Epithelial cell of esophagus (primary cell): Measurements from ENCODE around the gene DPP6.
"Not testable (repeated sequence)": the region's sequence is repeated elsewhere in the genome, so short reads cannot be mapped to it uniquely, and the experiment has no call there.

Experiments used
- DNase-seq: peaks from one replicate; pipeline ENCODE4 v3.0.0; 2010; ENCODE audit warnings: low read depth
- H3K4me3 ChIP-seq: 2 replicates; pipeline ENCODE4 v1.5.1; 2011; ENCODE audit warnings: mild to moderate bottlenecking, low read length, control low read depth
- TF ChIP-seq, protein P1 (sequence below): IDR thresholded peaks from 2 replicates; pipeline ENCODE4 v1.5.1; 2011; ENCODE audit warnings: low read depth, mild to moderate bottlenecking, low read length, control low read depth, inconsistent platforms; ENCODE audit not compliant: insufficient read depth; ENCODE audit errors: missing control alignments

Gene DPP6

DNA sequence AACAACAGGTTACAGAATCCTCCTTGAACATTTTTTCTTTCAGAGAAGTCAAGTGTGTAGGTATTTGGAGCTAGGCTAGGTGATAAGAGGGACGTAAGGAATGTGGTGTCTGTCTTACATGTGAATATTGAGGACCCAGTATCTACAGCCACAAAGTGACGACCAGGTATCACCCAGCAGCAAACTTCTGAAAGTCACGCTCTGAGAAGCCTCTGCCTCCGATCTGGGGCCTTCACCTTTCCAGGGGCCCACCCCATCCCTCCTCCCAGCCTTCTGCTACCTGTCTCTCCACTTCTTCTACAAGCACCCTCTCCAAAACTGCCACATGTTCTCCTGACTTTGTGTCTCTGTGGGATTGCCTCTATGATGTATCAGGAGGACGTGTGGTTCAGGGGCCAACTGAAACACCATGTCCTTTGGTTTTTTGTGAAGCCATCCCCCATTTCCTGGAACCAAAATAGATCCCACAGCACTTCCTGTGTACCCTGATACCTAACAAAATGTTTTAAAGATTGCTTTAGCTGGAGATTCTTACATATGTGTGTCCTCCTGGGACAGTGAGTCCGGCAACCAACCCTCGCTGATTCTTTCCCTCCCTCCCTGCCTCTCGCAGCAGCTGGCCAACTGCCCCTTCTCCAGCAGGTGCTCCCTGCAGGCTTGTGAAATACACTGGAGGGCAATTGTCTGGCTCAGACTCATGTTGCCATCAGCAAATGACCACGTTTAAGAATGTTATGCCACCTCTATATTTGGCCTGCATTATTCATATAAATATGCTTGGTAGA is 93.9 kb downstream of the DPP6 start:
- not testable (repeated sequence) for DNase-seq, H3K4me3 ChIP-seq

DNA sequence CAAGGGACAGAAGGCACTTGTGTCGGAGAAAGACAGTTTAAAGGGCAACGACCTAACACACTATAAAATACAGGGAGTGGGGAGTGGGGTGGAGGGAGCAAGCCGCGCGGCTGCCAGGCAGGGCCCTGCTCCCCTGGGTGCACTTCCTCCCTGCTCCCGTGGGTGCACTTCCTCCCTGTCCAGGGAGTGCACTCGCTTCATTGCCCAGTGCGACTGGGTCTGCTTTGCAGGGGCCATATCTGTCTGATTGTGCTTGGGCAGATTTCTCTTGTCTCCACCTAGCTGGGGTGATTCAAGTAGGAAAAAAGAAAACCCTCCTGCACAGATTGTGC is 94.5 kb downstream of the DPP6 start:
- H3K4me3 ChIP-seq, DNase-seq: not testable (repeated sequence)

DNA sequence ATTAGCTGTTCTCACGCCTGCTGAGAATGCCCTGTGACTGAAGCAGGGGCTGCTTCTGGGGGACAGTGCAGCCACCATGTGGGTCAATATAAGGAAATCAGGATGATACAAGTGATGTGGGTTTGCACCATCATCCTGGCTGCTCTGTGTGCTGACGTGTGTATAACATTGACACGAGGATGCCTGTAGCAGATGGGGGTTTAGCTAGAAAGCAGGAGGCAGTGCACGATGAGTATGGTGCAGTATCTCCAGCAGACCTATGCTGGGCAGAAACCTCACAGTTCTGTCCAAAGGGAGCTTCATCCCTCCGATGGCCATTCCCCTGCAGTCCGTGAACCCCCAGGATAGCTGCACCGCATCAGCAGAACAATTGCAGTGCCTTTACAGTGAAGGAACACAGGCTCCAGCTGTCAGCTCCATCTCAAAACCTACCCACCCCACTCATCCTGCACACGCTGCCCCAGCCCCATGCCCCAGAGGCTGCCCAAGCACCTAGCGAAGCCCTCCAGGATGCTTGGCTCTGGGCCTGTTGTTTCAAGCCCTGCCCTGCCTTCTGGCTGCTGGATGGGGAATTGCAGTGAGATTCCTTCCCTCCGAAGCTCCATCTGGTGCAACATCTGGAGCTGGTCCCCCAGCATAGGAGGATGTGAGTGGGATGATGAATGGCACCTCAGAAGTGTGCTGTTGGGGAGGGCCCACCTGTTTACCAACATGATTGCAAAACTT is 96.8 kb downstream of the DPP6 start:
- not testable (repeated sequence) for DNase-seq, H3K4me3 ChIP-seq

DNA sequence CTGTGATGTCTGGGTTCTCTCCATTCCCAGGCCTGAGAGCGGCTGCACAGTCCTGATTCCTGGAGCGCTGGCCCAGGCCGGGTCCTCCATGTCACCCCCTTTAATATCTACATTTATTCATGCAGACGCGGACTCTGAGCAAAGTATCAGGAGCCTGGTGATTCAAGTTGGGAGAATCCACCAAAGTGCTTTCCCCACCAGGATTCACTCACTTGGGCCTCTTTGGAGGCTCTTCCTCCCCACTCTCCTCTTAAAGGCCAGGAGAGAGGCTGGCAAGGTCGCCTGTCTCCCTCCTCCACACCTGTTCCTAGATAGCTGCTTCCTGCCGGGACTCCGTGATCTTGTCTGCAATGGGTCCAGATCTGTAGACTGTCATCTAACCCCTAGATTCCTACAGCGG is 98.5 kb downstream of the DPP6 start:
- DNase-seq = not testable (repeated sequence)

DNA sequence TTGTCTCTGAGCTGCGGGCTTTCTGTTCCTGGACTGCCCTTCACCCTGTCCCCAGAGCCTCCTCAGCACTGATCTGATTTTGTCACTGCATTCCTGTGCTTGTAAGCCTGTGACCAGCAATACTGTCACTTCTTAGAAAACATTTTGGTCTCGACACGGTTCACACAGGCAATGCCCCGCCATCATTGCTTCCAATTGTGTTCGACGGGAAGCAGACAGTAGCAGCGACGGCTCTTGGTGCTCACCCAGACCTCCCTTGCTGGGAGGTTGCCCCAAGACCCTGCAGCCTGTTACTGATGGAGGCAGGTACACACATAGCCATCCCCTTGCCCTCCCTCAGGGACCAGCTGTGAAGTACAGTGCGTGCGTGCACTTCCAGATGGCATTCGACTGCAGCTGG is 99.1 kb downstream of the DPP6 start:
- not testable (repeated sequence) for H3K4me3 ChIP-seq, DNase-seq

More for the DNA sequence above, 98.5 kb downstream of the DPP6 start:
- not testable (repeated sequence) for H3K4me3 ChIP-seq

DNA sequence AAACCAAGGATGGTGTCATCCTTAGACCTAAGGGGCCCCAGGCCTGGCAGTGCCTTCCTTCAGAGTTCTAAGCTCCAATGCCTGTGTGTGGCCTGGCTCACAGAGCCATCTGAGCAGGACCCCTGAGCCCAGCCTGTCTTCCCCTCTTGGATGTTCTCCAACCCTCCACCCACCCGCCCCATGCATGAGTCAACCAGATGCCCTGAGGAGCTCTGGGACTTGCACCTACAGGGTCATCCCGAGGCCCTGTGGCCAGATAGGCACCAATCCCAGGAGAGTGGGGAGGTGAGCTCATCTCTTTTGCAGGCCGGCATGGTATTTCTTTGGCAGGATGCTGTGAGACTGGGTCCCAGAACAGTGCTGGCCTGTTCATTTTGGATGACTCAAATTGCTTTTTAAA is 103.7 kb downstream of the DPP6 start:
- not testable (repeated sequence) for DNase-seq, H3K4me3 ChIP-seq

DNA sequence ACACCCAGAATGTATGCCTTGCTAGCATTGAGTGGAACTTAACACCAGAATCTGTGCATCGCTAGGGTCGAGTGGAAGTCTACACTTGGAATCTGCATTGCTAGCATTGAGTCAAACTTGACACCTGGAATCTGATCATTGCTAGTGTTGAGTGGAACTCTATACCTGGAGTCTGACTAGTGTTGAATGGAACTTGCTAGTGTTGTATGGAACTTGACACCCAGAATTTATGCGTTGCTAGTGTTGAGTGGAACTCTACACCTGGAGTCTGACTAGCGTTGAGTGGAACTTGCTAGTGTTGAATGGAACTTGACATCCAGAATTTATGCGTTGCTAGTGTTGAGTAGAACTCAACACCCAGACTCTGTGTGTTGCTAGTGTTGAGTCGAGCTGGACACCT is 110.7 kb downstream of the DPP6 start:
- DNase-seq, H3K4me3 ChIP-seq: not testable (repeated sequence)

DNA sequence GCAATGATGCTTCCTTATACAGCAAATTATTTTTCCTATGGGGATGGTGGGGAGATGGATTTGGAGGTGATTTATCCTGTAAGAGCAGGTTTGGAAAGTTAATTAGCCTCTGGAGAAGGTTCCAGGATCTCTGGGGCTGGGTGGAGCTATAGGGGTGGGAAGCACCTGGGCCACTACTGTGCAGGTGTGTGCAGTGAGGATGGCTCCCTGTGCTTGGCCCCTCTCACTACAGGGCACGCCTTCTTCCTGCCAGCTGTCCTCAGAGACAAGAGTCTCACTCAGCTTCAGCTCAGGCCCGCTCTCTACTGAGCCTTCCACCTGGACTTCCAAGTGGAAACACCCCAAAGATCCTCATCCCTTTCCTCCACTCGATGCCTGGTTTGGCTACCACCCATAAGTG is 111.4 kb downstream of the DPP6 start:
- DNase-seq, H3K4me3 ChIP-seq: not testable (repeated sequence)

DNA sequence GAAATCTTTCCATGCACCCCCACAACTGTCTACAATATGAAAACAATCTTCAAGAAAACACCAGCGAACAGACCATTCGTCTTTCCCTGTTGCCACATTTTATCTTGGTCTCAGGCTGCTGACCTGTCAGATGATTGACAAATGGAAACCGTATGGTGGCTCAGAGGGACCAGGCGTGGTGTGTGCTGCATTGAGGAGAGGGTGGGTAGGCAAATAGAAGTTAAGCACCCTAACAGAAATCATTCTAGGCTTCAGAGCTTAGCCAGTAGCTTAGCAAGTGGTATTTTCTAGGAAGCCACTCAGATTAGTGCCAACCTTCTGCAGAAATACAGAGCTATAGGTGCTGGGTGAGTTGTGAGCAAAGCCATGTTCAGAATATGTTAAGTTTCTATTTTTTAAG is 114.9 kb downstream of the DPP6 start:
- H3K4me3 ChIP-seq = no peak overlapping the region
- TF ChIP-seq, protein P1, sequence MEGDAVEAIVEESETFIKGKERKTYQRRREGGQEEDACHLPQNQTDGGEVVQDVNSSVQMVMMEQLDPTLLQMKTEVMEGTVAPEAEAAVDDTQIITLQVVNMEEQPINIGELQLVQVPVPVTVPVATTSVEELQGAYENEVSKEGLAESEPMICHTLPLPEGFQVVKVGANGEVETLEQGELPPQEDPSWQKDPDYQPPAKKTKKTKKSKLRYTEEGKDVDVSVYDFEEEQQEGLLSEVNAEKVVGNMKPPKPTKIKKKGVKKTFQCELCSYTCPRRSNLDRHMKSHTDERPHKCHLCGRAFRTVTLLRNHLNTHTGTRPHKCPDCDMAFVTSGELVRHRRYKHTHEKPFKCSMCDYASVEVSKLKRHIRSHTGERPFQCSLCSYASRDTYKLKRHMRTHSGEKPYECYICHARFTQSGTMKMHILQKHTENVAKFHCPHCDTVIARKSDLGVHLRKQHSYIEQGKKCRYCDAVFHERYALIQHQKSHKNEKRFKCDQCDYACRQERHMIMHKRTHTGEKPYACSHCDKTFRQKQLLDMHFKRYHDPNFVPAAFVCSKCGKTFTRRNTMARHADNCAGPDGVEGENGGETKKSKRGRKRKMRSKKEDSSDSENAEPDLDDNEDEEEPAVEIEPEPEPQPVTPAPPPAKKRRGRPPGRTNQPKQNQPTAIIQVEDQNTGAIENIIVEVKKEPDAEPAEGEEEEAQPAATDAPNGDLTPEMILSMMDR = no peak
- no peak for DNase-seq

DNA sequence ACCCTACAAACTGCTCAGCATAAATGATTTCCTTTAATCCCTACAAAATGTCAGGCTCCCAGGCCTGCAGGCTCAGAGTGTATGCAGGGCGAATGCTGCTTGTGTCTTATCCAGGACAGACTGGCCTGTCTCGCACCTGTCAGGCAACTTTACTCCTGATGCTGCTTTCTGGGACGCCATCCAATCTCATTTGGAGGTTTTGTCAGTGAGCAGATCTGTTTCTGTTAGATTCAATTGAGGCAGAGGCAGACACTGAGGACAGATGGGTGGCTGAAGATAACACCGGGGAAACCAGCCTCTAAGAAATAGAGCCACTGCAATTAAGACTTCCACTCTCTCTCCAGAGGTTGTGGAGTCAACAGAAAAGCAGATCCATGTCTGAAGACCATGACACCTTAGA is 115.6 kb downstream of the DPP6 start:
- no peak overlapping the region for H3K4me3 ChIP-seq
- no peak for DNase-seq
- TF ChIP-seq, protein P1 = no peak

DNA sequence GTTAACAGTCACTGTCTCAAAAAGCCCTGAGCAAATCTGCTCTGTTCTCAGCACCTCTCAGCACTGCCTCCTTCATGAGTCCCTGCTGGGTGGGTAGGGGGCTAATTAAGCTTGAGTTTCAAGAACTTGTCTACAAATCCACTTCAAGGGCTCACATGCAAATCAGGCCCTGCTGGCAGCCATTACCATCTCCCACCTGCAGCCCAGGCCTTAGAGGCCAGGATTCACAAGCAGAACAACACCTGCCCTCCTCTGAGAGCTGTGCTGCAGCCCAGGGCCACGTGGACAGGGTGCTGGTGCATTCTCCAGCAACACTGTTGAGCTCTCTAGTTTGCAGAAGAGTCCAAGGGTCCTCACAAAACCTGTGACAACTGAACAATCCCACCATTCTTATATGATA is 119.2 kb downstream of the DPP6 start:
- TF ChIP-seq, protein P1 = no peak
- no peak for DNase-seq

More for the DNA sequence above, 119.2 kb downstream of the DPP6 start:
- H3K4me3 ChIP-seq = no peak overlapping the region
